SK-N-MC (cell line): ENCODE results near the gene SCFD2.

Experiments
- EZH2 ChIP-seq: fragments of 200-600 bp; sonication (generic); IDR thresholded peaks from one replicate; pipeline ENCODE4 v1.6.1; 2017; ENCODE audit warnings: antibody characterized with exemption
- FOXP2 ChIP-seq: optimal IDR thresholded peaks from 2 replicates; pipeline ENCODE3; 2011; ENCODE audit warnings: mild to moderate bottlenecking, moderate library complexity; ENCODE audit not compliant: insufficient read depth; ENCODE audit errors: extremely low read length, control extremely low read depth
- POLR2AphosphoS5 ChIP-seq: IDR thresholded peaks from 2 replicates; pipeline ENCODE4 v1.6.1; 2012; ENCODE audit warnings: mild to moderate bottlenecking, low read depth, low read length, borderline replicate concordance

DNA sequence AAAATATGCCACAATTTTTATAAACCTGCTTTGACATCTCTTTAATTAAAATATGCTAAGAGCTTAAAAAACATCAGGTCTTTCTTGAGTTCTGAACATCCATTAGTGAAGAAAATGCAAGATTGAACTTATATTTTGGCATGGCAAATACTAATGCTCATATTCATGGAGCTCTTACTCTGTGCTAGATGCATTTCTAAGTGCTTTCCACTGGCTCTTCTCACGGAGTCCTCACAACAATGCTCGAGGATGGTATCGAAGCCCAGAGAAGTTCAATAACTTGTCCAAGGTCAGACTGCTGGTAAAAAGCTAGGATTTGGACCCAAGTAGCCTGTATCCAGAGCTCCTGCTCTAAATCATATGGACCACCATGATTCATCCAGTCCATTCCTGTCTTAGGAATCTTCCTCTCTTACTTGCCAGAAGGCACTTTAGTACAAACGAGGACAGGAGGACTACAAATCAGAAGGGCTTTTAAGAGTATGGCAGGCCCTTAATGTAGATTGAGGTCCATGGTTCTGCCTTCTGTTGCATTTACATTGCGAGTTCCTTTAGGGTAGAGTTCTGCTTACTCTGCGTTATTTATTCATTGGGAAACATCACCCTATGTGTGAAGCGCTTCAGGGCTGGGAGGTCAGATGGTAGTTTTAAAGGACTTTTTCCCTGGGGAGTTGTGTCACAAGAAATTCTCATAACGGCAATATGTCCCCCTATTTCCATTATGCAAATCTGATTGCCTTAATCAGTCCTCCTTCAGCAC is 304.6 kb downstream of the SCFD2 start:
- TF ChIP-seq EZH2 (no peak), POLR2AphosphoS5 (no peak), FOXP2 (no peak)
